Tibial nerve (tissue), 4 donors: ENCODE measurements around the gene TMC7.

Experiments
- CTCF ChIP-seq, 5 experiments: fragments of 200-600 bp in 3 of 5; fragments of 450-650 bp in 2 of 5; sonication (generic) in 3 of 5; IDR thresholded peaks; one replicate each; pipeline ENCODE4 v1.5.1; 2016 to 2019; ENCODE audit warnings: antibody characterized with exemption in 5 of 5, mild to moderate bottlenecking in 3 of 5, moderate library complexity in 2 of 5
- EP300 ChIP-seq, 2 donors: sonication (generic); formaldehyde crosslinking; IDR thresholded peaks; one replicate each; pipeline ENCODE4 v1.6.1; 2017; ENCODE audit warnings: antibody characterized with exemption in 2 of 2, mild to moderate bottlenecking in 1 of 2

GRCh38 chr16:19001788-19002187 is 18.1 kb downstream of the TMC7 start:
- peak in 1 of 2 donors; percentile 57 for TF ChIP-seq EP300 (IDR thresholded peaks at IDR 0.05)
- no peak for TF ChIP-seq CTCF (IDR thresholded peaks at IDR 0.05)
